ENCODE data around the gene NWD2.

The NWD2 gene

GRCh38 chr4:37279894-37280592 lies 35.5 kb downstream of the NWD2 start:
- DNase-seq (ENCODE audit: low read depth): no peak

- no peak for DNase-seq (ENCODE audit: low read depth)
These were observed 54.9 kb downstream of the NWD2 start for GRCh38 chr4:37299468-37299867.

GRCh38 chr4:37304612-37305011 lies 60.1 kb downstream of the NWD2 start:
- no peak for DNase-seq (ENCODE audit: low read depth)

- no peak for DNase-seq (ENCODE audit: low read depth)
These were observed 61.4 kb downstream of the NWD2 start for GRCh38 chr4:37305984-37306383.

- DNase-seq (ENCODE audit: low read depth): no peak
These were observed 72.6 kb downstream of the NWD2 start for GRCh38 chr4:37317104-37317643.

GRCh38 chr4:37320513-37321235 lies 76.1 kb downstream of the NWD2 start:
- no peak for DNase-seq (ENCODE audit: low read depth)

- no peak for DNase-seq (ENCODE audit: low read depth)
These were observed 77.6 kb downstream of the NWD2 start for GRCh38 chr4:37322122-37322521.

- no peak for DNase-seq (ENCODE audit: low read depth)
These were observed 80.0 kb downstream of the NWD2 start for GRCh38 chr4:37324546-37324945.

GRCh38 chr4:37326852-37327251 lies 82.3 kb downstream of the NWD2 start:
- no peak for DNase-seq (ENCODE audit: low read depth)

- no peak for DNase-seq (ENCODE audit: low read depth)
These were observed 94.4 kb downstream of the NWD2 start for GRCh38 chr4:37338972-37339371.

GRCh38 chr4:37358748-37359147 lies 114.2 kb downstream of the NWD2 start:
- no peak for DNase-seq (ENCODE audit: low read depth)

GRCh38 chr4:37359261-37359660 lies 114.7 kb downstream of the NWD2 start:
- no peak for DNase-seq (ENCODE audit: low read depth)

- DNase-seq (ENCODE audit: low read depth): no peak
These were observed 121.3 kb downstream of the NWD2 start for GRCh38 chr4:37365888-37366287.

- no peak for DNase-seq (ENCODE audit: low read depth)
These were observed 123.4 kb downstream of the NWD2 start for GRCh38 chr4:37367901-37368300.

- DNase-seq (ENCODE audit: low read depth): no peak
These were observed 125.5 kb downstream of the NWD2 start for GRCh38 chr4:37370052-37370451.

GRCh38 chr4:37381040-37381668 lies 136.6 kb downstream of the NWD2 start:
- no peak for DNase-seq (ENCODE audit: low read depth)

GRCh38 chr4:37383579-37384229 lies 139.2 kb downstream of the NWD2 start:
- no peak for DNase-seq (ENCODE audit: low read depth)

- DNase-seq (ENCODE audit: low read depth): no peak
These were observed 140.9 kb downstream of the NWD2 start for GRCh38 chr4:37385424-37385823.

GRCh38 chr4:37388681-37389365 lies 144.3 kb downstream of the NWD2 start:
- no peak for DNase-seq (ENCODE audit: low read depth)

GRCh38 chr4:37389366-37389765 lies 144.8 kb downstream of the NWD2 start:
- DNase-seq (ENCODE audit: low read depth): no peak

- DNase-seq (ENCODE audit: low read depth): no peak
These were observed 145.5 kb downstream of the NWD2 start for GRCh38 chr4:37389967-37390580.

All from activated T-helper 1 cell treated with Interleukin-2 at 50 U/mL for 16 hours (primary cell).